SHP77 treated with DMSO at 0.1 percent for 48 hours (cell line): ENCODE measurements around the gene ANKRD31.

ENCODE experiments used
- DNase-seq: peaks from one replicate; lab custom pipeline; 2025; lab: John Stamatoyannopoulos, UW

The ANKRD31 gene

DNA sequence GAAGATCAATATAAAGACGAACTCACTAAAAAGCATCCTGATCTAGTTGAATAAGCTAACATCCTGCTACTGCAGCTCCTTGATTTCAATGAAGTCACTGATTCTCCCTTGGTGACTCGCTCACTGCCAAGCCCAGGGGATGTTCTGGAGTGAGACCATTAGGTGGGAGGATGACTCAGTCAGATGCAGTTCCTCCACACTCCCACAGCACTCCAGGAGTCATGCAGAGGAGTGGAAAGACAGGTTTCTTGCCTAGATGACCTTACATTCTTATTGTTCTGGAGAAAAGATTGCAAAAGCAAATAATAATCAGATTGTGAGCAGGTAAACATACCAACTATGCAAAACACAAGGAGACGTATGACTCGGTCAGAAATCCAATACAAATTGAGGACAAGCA, 199.6 kb downstream of the ANKRD31 start:
- DNase-seq: no peak

DNA sequence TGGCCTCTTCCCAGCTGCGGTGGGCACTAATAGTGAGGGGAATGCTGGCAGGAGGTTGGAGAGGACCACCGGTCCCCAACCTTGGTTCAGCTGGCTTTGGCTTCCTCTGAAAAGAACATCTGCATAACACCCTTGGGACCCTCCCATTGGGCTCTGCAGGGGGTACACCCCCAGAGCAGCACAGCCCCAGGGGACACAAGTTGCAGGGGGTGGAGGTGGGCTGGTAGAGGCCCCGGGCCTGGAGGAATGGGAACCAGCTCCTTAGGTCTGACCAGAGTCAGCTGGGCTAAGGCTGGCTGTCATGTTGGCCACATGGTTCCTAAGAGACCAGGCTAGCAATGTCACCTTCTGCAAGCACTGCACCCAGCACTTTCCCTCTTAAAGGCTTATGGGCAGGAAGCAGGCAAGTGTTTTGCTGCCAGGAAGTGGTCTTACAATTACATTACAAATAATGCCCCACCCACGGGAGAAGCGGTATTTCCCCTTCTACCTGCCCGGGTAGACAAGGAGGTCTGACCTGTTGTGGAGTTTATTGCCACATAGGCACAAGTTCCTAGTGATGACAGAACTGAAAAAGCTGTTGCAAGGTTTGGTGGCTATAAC, 202.4 kb downstream of the ANKRD31 start:
- no peak for DNase-seq

DNA sequence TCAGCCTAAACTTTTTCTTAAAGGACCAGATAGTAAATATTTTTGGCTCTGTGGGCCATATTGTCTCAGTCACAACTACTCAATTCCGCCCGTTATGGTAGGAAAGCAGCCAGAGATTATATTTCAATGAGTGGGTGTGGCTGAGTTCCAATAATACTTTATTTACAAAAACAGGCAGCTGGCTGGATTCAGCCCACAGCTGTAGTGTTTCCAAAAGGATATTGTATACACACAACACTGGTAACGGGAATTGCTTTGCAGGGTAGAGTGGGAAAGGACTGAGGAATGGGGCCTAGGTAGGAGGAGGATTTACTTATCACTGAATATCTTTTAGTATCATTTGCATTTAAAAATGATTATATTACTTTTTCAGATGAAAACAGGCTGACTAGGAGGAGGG, 205.3 kb downstream of the ANKRD31 start:
- no peak for DNase-seq

DNA sequence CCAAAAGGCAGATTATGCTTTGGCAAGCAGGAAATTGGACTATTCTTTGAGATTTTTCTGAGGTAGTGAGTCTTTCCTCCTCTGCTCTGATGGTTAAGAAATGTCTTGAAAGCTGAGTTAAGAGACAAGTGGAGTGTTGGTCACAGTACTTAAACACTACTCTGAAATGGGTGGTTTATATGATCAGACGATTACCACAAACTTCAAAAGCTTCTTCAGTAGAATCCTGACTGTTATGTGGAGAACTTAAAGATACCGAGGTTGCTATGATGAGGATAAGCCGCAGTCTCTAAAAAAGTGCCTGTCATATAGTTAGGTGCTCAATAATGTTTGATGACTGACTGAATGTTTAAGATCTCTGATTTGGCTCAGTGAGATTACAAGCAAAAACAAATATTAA, 208.6 kb downstream of the ANKRD31 start:
- no peak for DNase-seq

DNA sequence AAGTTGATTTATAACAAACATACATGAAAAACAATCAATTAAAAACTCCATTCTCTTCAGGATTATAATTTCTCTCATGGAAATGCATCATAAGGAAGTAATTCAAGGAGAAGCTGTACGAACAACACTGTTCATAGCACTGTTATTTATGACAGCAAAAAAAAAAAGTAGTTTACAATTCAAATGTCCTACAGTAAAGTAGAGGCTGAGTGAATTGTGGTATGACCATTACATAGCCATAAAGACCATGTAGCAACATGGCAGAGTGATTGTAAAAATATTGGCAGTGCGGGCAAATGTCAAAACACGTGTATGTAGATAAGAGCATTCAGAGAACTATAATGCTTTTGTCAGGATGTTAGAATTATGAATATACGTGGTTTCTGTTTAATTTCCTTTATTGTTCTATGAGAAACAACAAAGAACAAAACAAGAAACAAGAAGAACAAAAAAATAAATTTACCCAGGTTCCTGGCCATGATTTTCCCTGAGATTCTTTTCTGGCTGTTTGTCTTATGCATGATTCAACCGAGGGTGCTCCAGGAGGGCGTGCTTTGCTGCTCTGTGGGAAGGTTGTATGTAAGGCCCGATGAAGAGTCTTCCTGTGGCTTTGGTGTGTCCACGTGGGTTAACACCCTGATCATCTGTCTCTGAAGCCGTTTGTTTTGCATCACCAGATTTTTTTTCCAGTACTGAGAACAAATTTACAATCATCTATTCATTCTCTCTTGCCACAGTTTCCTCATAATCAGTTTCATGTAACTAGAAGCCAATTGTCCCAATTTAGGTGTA, 213.1 kb downstream of the ANKRD31 start:
- DNase-seq: no peak

DNA sequence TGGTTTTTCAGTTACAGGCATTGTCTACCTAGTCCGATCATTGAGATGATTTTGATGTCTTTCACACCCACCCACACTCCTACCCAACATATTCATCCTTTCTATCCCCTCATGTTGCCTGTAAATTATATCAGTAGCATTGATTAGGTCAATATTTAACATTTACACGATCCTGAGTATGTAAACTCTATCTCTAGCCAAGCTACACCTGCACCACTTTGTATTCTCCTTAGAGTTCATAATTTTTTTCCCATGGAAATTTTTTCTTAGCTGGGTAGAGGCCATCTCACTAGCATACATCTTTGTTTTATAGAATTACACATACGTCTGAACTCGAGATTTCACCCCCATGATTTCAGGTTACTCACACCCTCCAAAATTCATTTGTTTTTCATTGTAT, 214.9 kb downstream of the ANKRD31 start:
- no peak for DNase-seq

DNA sequence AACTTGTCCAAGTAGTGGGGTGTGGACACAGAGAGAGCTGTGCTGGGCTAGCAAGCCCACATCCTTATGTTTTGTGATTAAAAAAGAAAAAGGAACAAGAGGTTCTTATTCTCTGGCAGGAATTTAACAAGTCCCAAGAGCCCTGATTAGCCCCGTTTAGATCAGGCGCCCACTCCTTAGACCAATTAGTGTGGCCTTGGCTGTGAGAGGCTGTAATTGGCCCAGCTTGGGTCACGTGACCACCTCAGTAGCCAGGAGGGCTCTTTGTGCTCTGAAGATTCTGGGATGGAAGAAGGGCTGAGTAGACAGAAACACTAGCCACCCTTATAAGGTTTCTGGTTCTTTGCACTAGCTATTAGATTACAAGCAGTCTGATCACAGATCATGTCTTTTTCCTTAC, 215.5 kb downstream of the ANKRD31 start:
- no peak for DNase-seq

DNA sequence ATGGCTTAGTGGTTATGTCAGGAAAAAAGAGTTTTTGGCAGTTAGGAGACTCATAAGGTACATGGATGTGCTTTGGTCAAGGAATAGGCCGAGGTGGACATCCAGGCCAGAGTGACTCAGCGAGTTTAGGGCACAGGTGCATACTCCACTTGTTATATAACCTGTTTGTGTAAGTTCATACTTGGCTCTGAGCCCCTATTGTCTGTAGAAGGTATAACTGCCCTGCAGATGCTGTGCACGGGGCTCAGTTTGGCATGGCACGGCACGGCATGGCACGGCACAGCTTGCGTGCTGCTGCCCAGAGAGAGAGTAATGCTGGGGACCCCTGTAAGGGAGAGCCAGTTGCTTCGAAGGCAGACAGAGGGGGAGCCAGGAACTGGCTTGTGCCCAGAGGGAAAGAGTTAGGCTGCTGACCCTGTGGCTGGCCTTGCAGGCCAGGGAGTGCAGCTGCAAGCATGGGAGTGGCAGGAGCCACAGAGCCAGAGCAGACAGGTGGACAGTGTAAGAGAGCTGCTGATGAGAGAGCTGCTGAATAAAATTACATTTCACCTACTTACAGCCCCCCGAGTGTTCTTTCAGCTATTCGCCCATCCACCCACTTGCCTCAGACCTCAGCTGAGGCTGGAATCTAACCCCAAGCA, 216.5 kb downstream of the ANKRD31 start:
- no peak for DNase-seq

DNA sequence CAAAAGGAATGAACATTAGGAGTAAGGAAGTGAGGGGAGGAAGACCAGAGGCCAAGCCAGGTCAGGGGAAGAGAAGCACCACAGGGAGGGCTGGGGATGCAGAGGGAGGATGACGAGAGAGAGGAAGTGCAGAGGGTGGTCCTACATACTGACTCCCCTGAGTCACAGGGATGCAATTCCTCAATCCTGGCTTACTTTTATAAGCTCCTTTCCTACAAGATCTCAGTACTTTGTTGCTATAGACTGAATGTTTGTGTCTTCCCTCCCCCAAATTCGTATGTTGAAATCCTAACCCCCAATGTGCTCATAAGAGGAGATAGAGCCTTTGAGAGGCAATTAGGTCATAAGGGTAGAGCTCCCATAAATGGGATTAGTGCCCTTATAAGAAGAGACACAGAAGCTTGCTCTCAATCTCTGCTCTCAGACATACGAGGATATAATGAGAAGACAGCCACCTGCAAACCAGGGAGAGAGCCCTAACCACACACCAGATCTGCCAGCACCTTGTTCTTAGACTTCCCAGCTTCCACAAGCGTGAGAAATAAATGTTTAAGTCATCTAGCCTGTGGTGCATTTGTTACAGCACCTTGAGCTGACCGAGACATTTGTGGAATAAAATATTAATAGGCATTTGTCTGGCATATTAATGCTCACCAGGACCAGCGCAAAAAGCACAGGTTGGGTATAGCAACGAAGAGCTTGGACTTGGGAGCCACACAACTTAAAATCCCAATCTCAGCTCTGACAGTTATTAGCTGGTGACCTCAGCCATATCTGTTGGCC, 217.7 kb downstream of the ANKRD31 start:
- no peak for DNase-seq
